Tibial artery (tissue), 4 donors: ENCODE data around the gene ALAD.

Experiments
- DNase-seq, 2 donors: peaks; one replicate each; pipeline ENCODE4 v3.0.0-alpha.2; 2019
- H3K27ac ChIP-seq, 2 donors: fragments of 200-600 bp; sonication (generic) in 1 of 2; 1 replicate in 1 of 2; 2 replicates in 1 of 2; pipeline ENCODE4 v1.5.1; 2018 to 2019; ENCODE audit warnings: mild to moderate bottlenecking in 1 of 2
- H3K27me3 ChIP-seq, 2 donors: fragments of 200-600 bp; sonication (generic) in 1 of 2; one replicate each; pipeline versions ENCODE4 v1.5.1 to v1.6.0; 2016 to 2019
- H3K36me3 ChIP-seq, 3 donors: fragments of 200-600 bp; sonication (generic) in 2 of 3; one replicate each; pipeline ENCODE4 v1.5.1; 2016 to 2019; ENCODE audit warnings: mild to moderate bottlenecking in 2 of 3
- H3K4me1 ChIP-seq, 4 donors: fragments of 200-600 bp; sonication (generic) in 2 of 4; 1 replicate in 3 of 4; 2 replicates in 1 of 4; pipeline ENCODE4 v1.5.1; 2016 to 2019
- H3K4me3 ChIP-seq, 2 donors: fragments of 200-600 bp; sonication (generic) in 1 of 2; 1 replicate in 1 of 2; 2 replicates in 1 of 2; pipeline ENCODE4 v1.5.1; 2018 to 2019; ENCODE audit warnings: mild to moderate bottlenecking in 2 of 2
- H3K9me3 ChIP-seq, 3 donors: fragments of 200-600 bp; sonication (generic) in 1 of 3; one replicate each; pipeline ENCODE4 v1.5.1; 2016 to 2019
- CTCF ChIP-seq, 2 experiments: fragments of 200-600 bp in 1 of 2; fragments of 450-650 bp in 1 of 2; IDR thresholded peaks; one replicate each; pipeline ENCODE4 v1.5.1; 2017 to 2019; ENCODE audit warnings: antibody characterized with exemption in 2 of 2, mild to moderate bottlenecking in 1 of 2, moderate library complexity in 1 of 2
- intact Hi-C: fragments of 100-400 bp; cut with DNase I; formaldehyde crosslinking; loops from one replicate; pipeline ENCODE4 v1.15.0; 2023; ENCODE audit warnings: low total_unique reads

Gene ALAD

GRCh38 chr9:113421726-113422125, 20.6 kb upstream of the ALAD start:
- Histone ChIP-seq H3K27me3 (peaks cover 0 to 4% of the 10 kb centered on the region in 2 donors), H3K9me3 (no peaks in the 10 kb centered on the region), H3K27ac (no peak overlapping the region), H3K4me3 (no peak overlapping the region), H3K4me1 (no peaks in the 10 kb centered on the region), H3K36me3 (no peaks in the 10 kb centered on the region)
- TF ChIP-seq CTCF (IDR thresholded peaks at IDR 0.05), result no peak
- no peak for DNase-seq
- intact Hi-C loops, result loop anchor here (10.0 kb wide), 1 partner anchor 373 kb away; no protein-coding TSS in a partner anchor

- Histone ChIP-seq H3K9me3 (no peaks in the 10 kb centered on the region), H3K36me3 (no peaks in the 10 kb centered on the region), H3K4me3 (no peak overlapping the region), H3K27ac (no peak overlapping the region), H3K27me3 (no peaks in the 10 kb centered on the region), H3K4me1 (no peaks in the 10 kb centered on the region)
- TF ChIP-seq CTCF (IDR thresholded peaks at IDR 0.05), result no peak
- no peak for DNase-seq
- intact Hi-C loops, result no loop called here
Observed at GRCh38 chr9:113417370-113417769, 16.3 kb upstream of the ALAD start.

GRCh38 chr9:113416149-113416721, 15.2 kb upstream of the ALAD start:
- Histone ChIP-seq H3K36me3 (no peaks in the 10 kb centered on the region), H3K9me3 (no peaks in the 10 kb centered on the region), H3K27ac (no peak overlapping the region), H3K4me1 (no peaks in the 10 kb centered on the region), H3K4me3 (no peak overlapping the region), H3K27me3 (no peaks in the 10 kb centered on the region)
- no peak for TF ChIP-seq CTCF (IDR thresholded peaks at IDR 0.05)
- no peak for DNase-seq
- intact Hi-C loops, result no loop called here

GRCh38 chr9:113410207-113410864, 9.3 kb upstream of the ALAD start, which contains the start of the genes C9orf43 and POLE3:
TSS of gene C9orf43 (plus strand) at chr9:113410747. CDS start at chr9:113413494, 2,747 bp downstream.
TSS of gene POLE3 (minus strand) at chr9:113410675. CDS start at chr9:113410293, 382 bp downstream.
- Histone ChIP-seq H3K4me3 (peak within 1 kb of the TSS; percentile 68 to 86), H3K27ac (peak within 1 kb of the TSS; percentile 93 to 94), H3K36me3 (peaks cover 0 to 18% (median 17%) of the 10 kb centered on the region in 3 donors), H3K4me1 (peaks cover 0 to 20% (median 12%) of the 10 kb centered on the region in 4 donors), H3K27me3 (no peaks in the 10 kb centered on the region), H3K9me3 (no peaks in the 10 kb centered on the region)
- intact Hi-C loops, result no loop called here
- DNase-seq, result peak; percentile 95 to 97
- no peak for TF ChIP-seq CTCF (IDR thresholded peaks at IDR 0.05)

GRCh38 chr9:113409883-113410206, 8.8 kb upstream of the ALAD start:
- no peak for DNase-seq
- Histone ChIP-seq H3K9me3 (no peaks in the 10 kb centered on the region), H3K36me3 (peaks cover 0 to 18% (median 17%) of the 10 kb centered on the region in 3 donors), H3K27me3 (no peaks in the 10 kb centered on the region), H3K27ac (peak overlapping the region; percentile 93 to 94), H3K4me3 (peak overlapping the region; percentile 68 to 86), H3K4me1 (peaks cover 0 to 20% (median 12%) of the 10 kb centered on the region in 4 donors)
- no peak for TF ChIP-seq CTCF (IDR thresholded peaks at IDR 0.05)
- intact Hi-C loops, result loop anchor here (5.0 kb wide), 1 partner anchor 247 kb away; no protein-coding TSS in a partner anchor
